Dermis blood vessel endothelial cell (primary cell): Measurements from ENCODE around the gene DTNBP1. TPM values are rescaled to one million over a fixed set of nuclear protein-coding genes. Genes with fewer than 3 reads are reported as not detected.

ENCODE experiments used
- DNase-seq: peaks from one replicate; pipeline ENCODE4 v3.0.0; 2010
- total RNA-seq: library from RNA; depleted of rRNA; stranded (reverse); fragments of >200 nt; gene quantifications from 2 replicates; pipeline ENCODE4 v1.2.3, GENCODE V29; 2014

DTNBP1 gene
- total RNA-seq, 1 donor from 2014 or later, result 13.6 TPM

DNA sequence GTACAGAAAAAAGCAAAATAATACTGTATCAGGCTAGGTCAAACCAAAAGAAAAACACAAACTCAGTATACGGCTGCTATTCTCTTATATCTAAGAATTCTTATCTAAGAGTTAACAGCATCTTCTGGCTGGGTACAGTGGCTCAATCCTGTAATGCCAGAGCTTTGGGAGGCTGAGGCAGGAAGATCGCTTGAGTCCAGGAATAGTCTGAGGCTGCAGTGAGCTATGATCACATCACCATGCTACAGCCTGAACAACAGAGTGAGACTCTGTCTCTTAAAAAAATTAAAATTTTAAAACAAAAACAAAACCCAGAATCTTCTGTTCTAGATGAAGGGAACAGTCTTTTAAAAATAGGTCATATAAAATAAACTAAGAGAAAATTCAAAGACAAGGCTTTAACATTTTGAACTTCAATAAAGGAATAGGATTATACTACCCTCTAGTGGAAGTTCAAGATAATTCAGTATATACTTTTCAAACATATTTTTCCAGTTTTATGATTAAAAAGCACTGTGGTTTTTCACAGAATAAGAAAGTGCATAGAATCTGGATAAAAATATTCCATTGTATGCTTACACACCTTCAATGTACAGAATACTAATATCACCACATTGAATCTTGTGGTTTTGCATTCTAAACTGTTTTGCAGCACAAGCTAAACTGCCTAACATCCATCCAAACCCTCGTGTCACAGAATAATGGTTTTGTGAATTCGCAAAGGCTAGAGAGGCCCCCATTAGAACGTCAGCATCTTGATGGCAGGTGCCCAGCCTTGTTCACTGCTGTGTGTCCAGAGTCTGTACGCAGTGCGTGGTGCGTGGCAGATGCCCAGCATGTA, 39.3 kb downstream of the DTNBP1 start:
- DNase-seq, result peak; percentile 53

DNA sequence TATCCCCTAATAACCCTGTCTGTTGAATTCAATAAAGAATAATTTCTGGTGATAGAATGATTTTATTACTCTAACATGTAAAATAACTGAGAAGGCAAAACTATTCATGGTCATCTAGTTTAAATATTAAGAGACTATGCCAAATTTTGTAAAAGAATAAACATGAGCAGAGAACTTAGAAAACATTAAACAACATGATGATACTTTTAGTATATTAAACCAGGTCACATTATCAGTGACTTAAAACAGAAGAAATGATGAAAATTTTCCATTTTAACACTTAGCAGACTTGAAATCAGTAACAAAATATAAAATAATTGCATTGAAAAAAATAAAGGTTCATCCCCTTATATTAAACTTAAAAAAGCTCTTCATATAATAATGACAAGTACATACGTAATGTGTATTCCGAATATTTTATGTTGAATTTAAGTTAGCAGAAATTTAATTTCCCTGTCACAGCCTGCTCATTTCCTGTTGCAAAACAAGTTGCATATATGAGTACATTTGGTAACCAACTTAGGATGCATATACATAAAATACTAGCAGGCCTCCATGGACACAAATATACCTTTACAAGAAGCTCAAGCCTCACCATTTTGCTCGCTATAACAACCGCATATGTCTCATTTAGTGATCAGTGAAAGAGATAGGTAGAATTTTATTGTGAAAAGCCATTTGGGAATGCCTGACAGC, 40.6 kb downstream of the DTNBP1 start:
- DNase-seq, result no peak

DNA sequence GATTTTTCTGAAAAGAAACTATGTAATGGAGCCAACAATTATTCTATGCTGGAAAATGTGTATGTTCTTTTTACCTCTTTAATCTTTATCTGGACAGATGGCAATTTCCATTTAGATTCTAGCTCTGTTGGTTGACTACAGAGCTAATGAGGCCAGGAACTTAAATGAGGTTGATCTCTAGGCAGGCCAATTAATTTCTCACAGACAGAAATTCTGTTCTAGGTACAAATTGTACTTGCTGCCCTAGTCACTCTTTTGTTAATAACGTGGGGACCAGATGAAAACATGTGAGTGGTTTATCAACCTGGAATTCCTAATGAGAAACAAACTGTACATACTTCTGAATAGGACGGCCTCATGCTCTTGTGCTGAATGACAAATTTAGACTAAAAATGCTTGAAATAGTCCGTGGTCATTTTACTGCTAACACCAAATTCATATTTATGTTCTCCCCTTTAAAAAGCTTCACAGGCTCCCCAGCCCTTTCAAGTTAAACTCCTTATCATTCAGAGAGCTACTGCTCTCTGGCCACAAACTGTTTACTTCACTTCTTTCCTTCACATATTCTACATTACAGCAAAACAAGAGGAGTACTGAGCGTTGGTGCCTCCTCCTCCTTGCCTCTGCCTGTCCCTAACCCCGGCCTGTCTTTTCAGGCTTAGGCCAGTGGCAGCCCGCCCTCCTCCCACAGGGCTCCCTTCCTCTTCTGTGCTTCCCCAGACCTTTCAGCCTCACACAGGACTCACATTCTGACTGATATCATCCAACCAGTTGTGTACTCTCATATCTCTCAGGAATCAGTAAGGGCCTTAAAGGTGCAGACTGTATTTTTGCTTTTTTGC, 41.4 kb downstream of the DTNBP1 start:
- DNase-seq, result peak; percentile 35

DNA sequence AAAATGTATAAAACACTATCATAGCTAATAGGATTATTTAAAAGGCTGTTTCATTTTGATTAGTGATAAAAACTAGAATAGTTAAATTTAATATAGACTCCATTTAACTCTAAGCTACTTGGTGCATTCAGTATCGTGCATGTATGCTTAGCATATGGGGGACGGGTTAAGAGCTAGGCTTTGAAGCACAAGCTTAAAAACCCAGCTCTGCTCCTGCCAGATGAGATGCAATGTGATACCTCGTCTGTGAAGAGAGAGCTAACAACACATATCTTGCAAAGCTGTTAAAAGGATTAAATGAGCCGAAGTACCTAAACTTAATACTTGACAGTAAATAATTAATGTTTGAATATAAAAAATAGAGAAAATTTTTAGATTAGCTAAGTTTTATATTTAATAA, 42.2 kb downstream of the DTNBP1 start:
- DNase-seq, result no peak

DNA sequence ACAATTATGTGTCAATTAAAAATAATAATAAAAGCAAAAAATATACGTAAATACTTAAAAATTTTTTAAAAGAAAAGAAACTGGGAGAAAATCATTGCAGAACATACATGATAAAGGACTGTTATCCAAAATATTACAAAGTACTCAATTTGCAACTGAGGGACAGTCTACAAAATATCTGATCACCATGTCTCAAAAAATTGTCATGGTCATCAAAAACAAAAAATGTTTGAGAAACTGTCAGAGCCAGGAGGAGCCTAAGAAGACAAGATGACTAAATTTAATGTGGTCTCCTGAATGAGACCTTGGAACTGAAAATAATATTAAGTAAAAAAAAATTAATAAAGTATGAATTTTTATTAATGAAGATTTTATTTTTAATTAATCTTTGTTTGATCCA, 43.5 kb downstream of the DTNBP1 start:
- DNase-seq, result no peak

DNA sequence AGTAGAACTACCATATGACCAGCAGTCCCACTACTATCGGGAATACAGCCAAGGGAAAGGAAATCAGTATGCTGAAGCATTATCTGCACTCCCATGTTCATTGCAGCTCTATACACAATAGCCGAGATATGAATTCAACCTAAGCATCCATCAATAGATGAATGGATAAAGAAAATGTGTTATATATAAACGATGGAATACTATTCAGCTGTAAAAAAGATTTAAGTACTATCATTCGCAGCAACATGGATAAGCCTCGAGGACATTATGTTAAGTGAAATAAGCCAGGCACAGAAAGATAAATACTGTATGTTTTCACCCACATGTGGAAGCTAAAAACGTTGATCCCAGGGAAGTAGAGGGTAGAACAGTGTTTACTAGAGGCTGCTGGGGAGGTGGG, 44.1 kb downstream of the DTNBP1 start:
- no peak for DNase-seq

DNA sequence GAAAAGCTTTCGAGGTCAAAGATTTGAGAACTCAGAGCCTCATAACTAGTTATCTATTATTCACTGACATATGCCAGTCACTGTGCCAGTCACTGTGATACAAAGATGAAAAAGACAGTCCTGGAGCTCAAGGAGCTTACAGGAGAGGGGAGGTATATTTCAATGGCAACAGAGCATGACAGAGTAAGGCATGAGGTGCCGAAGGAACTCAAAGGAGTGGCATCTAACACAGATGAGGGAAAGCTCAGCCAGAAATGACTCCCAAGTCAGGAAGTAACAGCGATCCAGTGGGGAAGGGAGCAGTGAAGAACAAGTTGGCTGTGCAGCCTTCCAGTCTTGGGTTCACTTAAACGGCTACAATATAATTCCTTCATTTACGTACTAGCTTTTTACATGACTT, 46.6 kb downstream of the DTNBP1 start:
- DNase-seq, result no peak

DNA sequence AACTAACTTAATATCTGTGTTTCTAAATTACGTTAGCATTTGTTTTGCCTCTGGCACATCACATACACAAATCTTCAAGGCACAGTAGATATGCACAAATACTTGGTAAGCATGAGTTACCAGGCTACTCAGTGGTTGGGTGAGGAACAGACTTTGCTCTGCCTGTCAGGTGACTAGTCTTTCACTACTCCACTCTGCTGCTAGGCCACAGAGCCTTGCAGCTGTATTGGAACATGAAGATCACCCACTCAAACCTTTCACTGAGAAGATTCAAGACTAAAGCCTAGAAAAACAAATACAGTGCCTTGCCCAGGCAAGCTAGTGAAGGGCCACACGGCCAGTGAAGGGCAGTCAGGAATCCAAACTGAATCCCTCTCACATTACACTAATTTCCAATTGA, 47.0 kb downstream of the DTNBP1 start:
- no peak for DNase-seq

DNA sequence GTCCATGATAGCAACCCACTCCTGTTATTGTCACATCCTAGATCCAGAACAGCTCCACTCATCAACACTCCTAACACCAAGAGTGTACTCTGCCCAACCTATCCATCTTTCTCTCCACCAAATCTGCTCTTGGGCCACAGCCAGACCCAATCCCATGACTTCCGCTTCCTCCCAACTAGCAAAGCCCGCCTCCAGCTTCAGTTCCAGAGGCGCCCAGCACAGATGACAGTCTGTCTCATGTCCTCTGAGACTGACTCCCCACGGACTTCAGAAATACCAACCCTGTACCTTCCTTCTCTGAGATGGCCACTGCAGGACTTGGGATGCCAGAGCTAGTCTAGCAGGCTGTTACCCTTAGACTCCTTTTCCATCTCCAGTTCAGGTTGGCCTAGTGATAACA, 48.6 kb downstream of the DTNBP1 start:
- DNase-seq, result no peak

DNA sequence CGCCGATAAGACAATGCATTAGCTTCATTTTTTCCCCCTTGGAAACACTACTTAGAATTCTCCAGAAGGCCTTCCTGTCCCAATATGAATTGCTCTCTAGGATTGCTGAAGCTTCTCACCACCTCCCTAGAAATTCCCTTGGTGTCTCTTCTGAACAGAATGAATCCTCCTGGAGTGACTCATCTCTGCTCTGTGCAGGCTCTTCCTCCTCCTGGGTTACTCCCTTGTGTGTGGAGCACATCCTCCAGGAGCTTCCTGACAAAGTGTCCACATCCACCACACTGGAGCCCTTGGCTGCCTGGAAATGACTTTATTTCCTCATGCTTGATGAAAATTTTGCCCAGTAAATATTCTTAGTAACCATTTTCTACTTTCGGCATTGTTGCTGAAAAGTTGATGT, 54.4 kb downstream of the DTNBP1 start:
- peak; percentile 86 for DNase-seq

DNA sequence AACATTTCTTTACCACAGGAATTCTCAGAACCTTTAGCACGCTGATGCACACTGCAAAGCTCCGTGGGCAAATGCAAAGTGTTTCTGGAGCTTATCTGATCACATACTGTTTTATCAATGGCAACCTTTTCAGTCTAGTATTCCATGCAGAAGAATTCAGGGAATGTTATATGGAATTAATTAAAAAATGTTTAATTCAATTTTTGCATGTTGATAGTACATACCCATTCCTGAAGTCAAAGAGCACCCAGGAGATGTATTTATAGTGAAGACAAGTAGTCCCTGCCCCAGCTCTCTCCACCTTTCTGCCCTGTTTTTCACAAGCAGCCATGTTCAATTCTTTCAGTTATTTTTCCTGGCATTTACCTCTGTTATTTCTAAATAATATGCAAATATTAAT, 55.2 kb downstream of the DTNBP1 start:
- DNase-seq, result no peak

DNA sequence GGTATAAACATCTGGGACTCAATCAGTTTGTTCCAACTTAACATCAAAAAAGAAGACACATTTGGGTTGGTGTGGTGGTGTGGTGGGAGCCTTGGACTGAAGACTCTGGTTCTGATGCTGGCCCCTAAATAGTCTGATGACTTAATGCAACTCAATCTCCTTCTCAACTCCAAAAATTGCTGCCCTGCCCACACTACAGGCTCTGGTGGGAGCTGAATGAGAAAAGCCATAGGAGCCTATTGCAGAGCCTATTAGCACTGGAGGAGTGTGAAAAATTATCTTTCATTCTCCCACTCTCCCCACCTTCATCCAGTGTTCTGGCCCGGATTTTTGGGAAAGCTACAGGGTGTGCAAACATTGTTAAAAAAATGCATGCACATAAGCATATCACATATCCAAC, 56.5 kb downstream of the DTNBP1 start:
- no peak for DNase-seq

DNA sequence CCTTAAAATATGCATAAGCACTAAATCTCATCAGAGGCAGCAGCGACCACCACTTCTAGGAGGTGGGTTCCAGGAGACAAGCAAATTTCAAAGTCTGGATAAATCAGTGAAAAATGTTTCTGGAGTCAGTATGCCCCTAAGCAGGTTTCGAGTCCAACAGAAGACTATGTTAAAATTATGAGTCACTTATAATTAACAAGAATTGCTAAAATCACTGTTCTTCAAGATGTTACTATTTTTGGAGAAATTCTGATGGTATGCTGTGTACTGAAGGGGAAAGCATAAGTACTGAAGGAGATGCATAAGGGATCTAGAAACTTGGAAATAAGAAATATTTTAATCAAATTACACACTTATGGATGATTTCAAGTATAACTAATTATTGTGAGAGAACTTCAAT, 58.0 kb downstream of the DTNBP1 start:
- no peak for DNase-seq

DNA sequence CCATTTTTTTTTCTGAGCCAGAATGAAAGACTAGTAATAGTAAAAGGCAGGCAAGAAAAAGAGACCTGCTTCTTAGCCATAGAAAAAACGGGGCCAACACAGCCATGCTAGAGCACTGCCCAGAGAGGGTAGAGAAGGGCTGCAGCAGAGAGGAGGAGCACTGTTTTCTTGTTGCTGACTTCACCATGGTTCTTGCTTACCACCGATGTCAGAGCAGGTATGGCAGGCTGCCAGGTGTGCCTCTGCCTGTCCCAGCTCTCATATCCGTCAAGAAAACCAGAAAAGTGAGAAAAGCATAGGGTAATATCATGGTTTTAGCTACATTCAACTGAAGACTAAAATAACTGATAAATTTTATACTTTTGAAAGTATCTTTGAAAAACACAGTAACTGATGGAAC, 60.7 kb downstream of the DTNBP1 start:
- no peak for DNase-seq

DNA sequence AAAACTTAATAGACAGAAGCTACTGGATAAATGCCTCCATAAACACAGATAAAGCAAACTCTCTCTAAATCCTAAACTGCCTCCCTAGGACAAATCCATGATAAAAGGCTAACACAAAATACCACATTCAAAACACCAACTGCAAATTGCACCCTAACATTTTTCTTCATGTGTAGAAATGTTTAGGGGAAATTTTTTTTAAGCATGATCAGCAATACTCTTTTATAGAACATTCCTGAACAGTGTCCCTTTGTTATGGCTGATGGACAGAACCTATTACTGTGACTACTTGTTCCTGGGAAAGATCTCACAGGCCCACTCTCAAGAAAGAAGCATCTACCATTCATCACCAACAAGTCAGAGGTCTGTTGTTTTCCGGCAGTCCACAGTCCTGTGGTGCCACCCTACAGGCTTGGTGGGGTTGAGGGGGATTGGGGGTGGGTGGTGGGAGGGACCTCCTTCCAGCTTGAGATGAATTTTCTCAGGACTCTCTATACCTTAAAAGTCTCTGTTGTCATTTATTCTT, 64.5 kb downstream of the DTNBP1 start:
- no peak for DNase-seq

DNA sequence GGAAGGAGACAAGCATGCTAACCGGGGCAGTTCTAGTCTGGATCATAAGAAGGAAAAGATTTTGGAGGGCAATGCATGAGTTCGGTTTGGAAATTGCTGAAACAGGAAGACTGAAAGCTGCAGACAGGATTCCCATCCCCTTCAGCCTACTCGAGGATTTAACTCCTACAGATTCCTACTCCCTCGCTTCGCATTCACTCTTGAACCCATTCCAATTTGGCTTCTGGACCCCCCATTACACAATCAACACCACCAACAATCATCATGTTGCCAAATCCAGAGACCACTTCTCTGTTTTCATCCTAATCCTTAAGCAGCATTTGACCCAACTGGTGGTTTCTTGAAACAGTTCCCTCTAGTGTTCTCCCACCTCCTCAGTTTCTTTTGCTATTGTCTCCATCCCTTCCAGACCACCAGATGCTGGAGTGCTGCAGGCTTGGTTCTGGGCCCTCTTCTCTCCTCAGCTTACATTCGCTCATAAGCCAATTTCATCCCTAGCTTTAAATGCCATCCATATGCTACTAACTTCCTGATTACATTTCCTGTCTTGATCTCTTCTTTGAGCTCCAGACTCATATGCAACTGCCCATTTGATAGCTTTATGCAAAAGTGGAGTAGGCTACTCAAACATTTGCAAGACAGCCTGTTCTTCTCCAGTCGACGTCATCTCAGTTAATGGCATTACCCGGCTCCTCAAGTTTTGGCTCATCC, 66.5 kb downstream of the DTNBP1 start:
- no peak for DNase-seq

DNA sequence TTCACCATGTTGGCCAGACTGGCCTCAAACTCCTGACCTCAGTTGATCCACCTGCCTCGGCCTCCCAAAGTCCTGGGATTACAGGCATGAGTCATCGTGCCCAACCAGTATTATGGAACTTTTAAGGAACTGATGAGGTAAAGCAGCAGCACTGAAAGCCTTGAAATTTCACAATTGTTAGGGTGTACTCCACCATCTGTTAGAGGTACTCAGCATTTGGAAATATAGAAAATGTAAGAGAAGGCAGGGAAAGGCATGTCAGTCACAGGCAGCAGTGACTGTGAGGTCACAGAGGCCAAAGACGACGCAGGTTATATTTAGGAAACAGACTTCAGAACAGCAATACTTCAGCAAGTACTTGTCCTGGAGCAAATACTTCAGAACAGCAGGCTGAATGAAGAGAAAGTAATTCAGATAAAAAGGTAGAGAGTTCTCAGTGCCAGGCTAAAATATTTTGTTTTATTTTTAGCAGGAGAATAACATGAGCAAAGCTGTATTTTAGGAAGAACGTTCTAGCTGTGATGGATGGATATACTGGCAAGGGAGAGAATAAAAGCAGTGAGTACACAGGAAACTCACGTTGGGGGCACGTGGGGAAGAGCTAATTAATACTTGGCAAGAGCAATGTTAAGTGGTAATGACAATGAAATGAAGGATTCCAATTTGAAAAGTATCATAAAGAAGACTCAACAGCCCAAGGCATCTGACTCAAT, 67.2 kb downstream of the DTNBP1 start:
- DNase-seq, result no peak

DNA sequence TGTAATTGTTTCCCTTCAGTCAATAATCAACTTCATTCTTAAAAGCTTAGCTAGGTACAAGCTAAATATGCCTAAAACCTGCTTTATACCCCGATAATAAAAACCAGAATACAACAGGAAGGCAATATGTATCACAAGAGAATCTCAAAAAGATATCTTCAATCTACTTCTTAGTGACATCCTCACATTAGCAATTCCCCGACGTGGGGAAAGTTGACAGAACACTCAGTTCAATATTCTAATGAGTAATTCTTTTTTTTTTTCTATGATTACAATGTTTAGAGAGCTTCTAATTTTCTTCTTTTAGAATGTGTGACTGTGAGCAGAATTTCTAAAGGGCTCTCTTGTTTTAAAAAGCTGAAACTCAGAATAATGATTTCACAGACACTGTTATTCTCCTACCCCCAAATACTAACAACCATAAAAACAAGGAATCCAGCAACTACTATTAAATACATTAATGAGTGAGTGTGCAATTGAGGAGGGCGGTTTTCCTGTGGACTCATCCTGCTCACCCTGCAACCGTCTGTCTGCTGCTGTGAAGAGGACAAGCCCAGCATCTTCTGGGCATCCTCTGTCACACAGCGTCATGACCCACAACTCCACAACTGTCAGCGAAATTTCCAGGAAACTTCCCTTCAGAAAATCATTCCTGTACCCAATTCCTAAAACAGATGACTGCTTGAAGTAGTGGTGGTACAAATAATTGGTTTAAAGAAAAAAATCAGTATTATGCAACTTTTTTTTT, 68.1 kb downstream of the DTNBP1 start:
- DNase-seq, result no peak

DNA sequence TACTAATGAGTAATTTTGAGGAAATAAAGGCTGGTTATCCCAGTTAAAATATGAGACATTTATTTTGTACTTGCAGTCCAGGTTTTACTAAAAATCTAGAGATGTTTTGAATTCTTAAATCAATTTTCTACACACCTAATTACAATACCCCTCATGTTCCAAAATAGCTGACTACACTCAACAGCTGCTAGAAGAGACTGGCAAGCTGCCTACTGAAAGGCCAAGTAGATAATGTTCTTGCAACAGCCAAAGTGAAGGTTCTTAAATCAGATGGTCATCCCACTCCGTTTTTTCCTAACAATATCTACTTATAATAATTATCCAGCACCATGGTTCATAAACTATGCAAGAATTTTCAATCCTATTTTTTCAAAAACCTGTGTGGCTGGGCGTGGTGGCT, 69.0 kb downstream of the DTNBP1 start:
- no peak for DNase-seq

DNA sequence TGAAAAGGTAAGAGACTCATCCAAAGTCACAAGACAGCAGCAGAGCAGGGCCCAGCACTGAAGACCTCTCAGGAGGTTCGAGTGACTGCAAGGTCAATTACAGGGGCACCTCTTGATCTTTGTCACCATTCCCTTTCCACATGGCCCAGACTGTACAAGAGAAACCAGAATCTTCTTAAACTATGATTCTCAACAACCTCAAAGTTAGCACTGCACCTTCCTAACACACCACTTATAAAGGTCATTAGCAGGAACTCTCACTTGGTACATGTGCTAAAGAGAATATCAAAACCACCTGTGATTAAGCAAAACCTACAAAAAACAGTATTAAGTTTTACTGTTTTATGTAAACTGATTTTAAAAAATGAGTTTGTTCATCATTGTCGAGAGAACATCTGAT, 70.2 kb downstream of the DTNBP1 start:
- DNase-seq, result no peak
